Neural progenitor cell (in vitro differentiated cells): ENCODE results near the gene EVA1A.

Source experiments
- CTCF ChIP-seq: fragments of 200-600 bp; sonication (generic); IDR thresholded peaks from 2 replicates; pipeline ENCODE4 v1.5.1; 2017; ENCODE audit warnings: antibody characterized with exemption, mild to moderate bottlenecking
- EZH2phosphoT487 ChIP-seq: fragments of 200-600 bp; sonication (generic); IDR thresholded peaks from 2 replicates; pipeline ENCODE4 v1.6.1; 2017; ENCODE audit warnings: antibody characterized with exemption

- TF ChIP-seq CTCF (no peak), EZH2phosphoT487 (no peak)
Measured at GRCh38 chr2:75553935-75554531, 6.7 kb downstream of the EVA1A start.
